PC-3 (cell line): ENCODE data around the gene FAM216A. TPM values are rescaled to one million over a fixed set of nuclear protein-coding genes. Genes with fewer than 3 reads are reported as not detected.

Experiments used
- ATAC-seq: fragments of 200-7000 bp; cut with Tn5 transposase; 2 replicates; pipeline ENCODE4 v1.9.1; 2020; ENCODE audit warnings: mild to moderate bottlenecking, moderate library complexity
- BruUV-seq: library from RNA; stranded (reverse); fragments of 400-500 nt; replicated peaks from 2 replicates; lab custom pipeline; 2021; lab: Mats Ljungman, UMichigan
- CTCF ChIA-PET: fragments of 300-600 bp; sonication (Branson Sonifier 250); formaldehyde crosslinking; loops from one replicate; lab custom pipeline; 2022; ENCODE audit warnings: antibody characterized with exemption; lab: Charles Lee
- POLR2A ChIA-PET: fragments of 300-600 bp; sonication (Branson Sonifier 250); formaldehyde crosslinking; loops from one replicate; lab custom pipeline; 2022; ENCODE audit warnings: antibody characterized with exemption; ENCODE audit not compliant: unreplicated experiment; lab: Charles Lee
- DNase-seq: peaks from one replicate; pipeline ENCODE4 v3.0.0-alpha.2; 2015
- H2AFZ ChIP-seq: fragments of 300-600 bp; sonication (generic); 2 replicates; pipeline ENCODE4 v1.6.0; 2016; ENCODE audit warnings: antibody characterized with exemption, low read length
- H3F3A ChIP-seq: fragments of 300-600 bp; sonication (generic); one replicate; pipeline ENCODE4 v1.6.0; 2017; ENCODE audit warnings: antibody characterized with exemption, low read length, control low read depth, mild to moderate bottlenecking; ENCODE audit not compliant: unreplicated experiment
- H3K27ac ChIP-seq: fragments of 300-600 bp; sonication (generic); 2 replicates; pipeline ENCODE4 v1.5.1; 2016; ENCODE audit warnings: mild to moderate bottlenecking, low read length
- H3K27me3 ChIP-seq: fragments of 300-600 bp; sonication (generic); 2 replicates; pipeline ENCODE4 v1.6.1; 2016; ENCODE audit warnings: low read length, mixed read lengths
- H3K36me3 ChIP-seq: fragments of 300-600 bp; sonication (generic); 2 replicates; pipeline ENCODE4 v1.6.1; 2016; ENCODE audit warnings: low read depth, mixed run types, low read length, mixed read lengths
- H3K4me1 ChIP-seq: fragments of 300-600 bp; sonication (generic); 2 replicates; pipeline ENCODE4 v1.5.1; 2016; ENCODE audit warnings: low read length; ENCODE audit not compliant: insufficient read depth
- H3K4me2 ChIP-seq: fragments of 300-600 bp; sonication (generic); 2 replicates; pipeline ENCODE4 v1.6.0; 2016; ENCODE audit warnings: low read length
- H3K4me3 ChIP-seq: fragments of 300-600 bp; sonication (generic); 2 replicates; pipeline ENCODE4 v1.5.1; 2016; ENCODE audit warnings: mild to moderate bottlenecking, low read length, mixed read lengths
- H3K79me2 ChIP-seq: fragments of 300-600 bp; sonication (generic); 2 replicates; pipeline ENCODE4 v1.6.1; 2017; ENCODE audit warnings: low read length, mixed read lengths
- H3K9ac ChIP-seq: fragments of 300-600 bp; sonication (generic); 2 replicates; pipeline ENCODE4 v1.6.0; 2016; ENCODE audit warnings: mild to moderate bottlenecking, low read length
- H3K9me2 ChIP-seq: fragments of 300-600 bp; sonication (generic); replicated peaks from 2 replicates; pipeline ENCODE4 v1.6.1; 2016; ENCODE audit warnings: mixed run types, low read length, mixed read lengths
- H3K9me3 ChIP-seq: fragments of 300-600 bp; sonication (generic); 2 replicates; pipeline ENCODE4 v1.6.1; 2016; ENCODE audit warnings: low read length, mixed read lengths
- H4K20me1 ChIP-seq: fragments of 300-600 bp; sonication (generic); 2 replicates; pipeline ENCODE4 v1.6.1; 2016; ENCODE audit warnings: low read length, mixed read lengths
- EZH2 ChIP-seq: fragments of 300-600 bp; sonication (generic); IDR thresholded peaks from one replicate; pipeline ENCODE4 v1.6.1; 2017; ENCODE audit warnings: antibody characterized with exemption, mild to moderate bottlenecking, low read length; ENCODE audit not compliant: unreplicated experiment
- EZH2phosphoT487 ChIP-seq: fragments of 300-600 bp; sonication (generic); IDR thresholded peaks from 2 replicates; pipeline ENCODE4 v1.6.1; 2018; ENCODE audit warnings: mild to moderate bottlenecking, antibody characterized with exemption, low read length, borderline replicate concordance
- intact Hi-C: fragments of 100-400 bp; cut with micrococcal nuclease; formaldehyde crosslinking; loops from 2 replicates; pipeline ENCODE4 v1.9.0; 2023
- total RNA-seq: library from RNA; depleted of rRNA; stranded (reverse); fragments of >200 nt; gene quantifications from 2 replicates; pipeline ENCODE4 v1.2.3, GENCODE V29; 2014
- TF ChIP-seq, protein P1 (sequence below): fragments of 300-600 bp; sonication (generic); conservative IDR thresholded peaks from 2 replicates; pipeline ENCODE4 v1.5.1; 2017; ENCODE audit warnings: antibody characterized with exemption, low read depth, mild to moderate bottlenecking, low read length

The FAM216A gene
- total RNA-seq, 1 experiment from 2014 or later = 27.8 TPM

DNA sequence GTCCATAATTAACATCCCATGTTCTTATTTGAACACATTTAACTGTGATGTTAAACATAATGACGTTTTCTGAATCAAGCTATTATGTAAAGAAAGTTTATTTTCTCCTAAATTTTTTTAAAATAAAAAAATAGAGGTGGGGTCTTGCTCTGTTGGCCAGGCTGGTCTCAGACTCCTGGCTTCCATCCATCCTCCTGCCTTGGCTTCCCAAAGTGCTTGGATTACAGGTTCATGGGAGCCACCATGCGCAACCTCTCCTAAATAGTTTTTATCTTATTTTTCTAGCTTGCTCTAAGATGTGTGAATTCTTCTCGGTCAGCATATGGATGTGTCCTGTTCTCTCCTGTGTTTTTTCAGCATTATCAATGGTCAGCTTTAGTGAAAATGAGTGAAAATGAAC, 36.7 kb downstream of the FAM216A start:
- no peak overlapping the region for H3K4me2 ChIP-seq
- intact Hi-C loops = no loop called here
- H3K36me3 ChIP-seq = no peaks in the 10 kb centered on the region
- no peak overlapping the region for H3K27ac ChIP-seq
- no peak overlapping the region for H2AFZ ChIP-seq
- TF ChIP-seq EZH2 (no peak), EZH2phosphoT487 (no peak)
- TF ChIP-seq, protein P1, sequence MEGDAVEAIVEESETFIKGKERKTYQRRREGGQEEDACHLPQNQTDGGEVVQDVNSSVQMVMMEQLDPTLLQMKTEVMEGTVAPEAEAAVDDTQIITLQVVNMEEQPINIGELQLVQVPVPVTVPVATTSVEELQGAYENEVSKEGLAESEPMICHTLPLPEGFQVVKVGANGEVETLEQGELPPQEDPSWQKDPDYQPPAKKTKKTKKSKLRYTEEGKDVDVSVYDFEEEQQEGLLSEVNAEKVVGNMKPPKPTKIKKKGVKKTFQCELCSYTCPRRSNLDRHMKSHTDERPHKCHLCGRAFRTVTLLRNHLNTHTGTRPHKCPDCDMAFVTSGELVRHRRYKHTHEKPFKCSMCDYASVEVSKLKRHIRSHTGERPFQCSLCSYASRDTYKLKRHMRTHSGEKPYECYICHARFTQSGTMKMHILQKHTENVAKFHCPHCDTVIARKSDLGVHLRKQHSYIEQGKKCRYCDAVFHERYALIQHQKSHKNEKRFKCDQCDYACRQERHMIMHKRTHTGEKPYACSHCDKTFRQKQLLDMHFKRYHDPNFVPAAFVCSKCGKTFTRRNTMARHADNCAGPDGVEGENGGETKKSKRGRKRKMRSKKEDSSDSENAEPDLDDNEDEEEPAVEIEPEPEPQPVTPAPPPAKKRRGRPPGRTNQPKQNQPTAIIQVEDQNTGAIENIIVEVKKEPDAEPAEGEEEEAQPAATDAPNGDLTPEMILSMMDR = no peak
- no peaks in the 10 kb centered on the region for H3K27me3 ChIP-seq
- H3K9ac ChIP-seq = no peak overlapping the region
- H3K79me2 ChIP-seq = peaks cover 15% of the 10 kb centered on the region
- DNase-seq (no peak), ATAC-seq (no peak)
- CTCF ChIA-PET = no interaction called here
- H3K9me3 ChIP-seq = no peaks in the 10 kb centered on the region
- peaks cover 7% of the 10 kb centered on the region for H3K4me1 ChIP-seq
- POLR2A ChIA-PET = no interaction called here
- no peaks in the 10 kb centered on the region for H4K20me1 ChIP-seq
- H3F3A ChIP-seq = no peaks in the 10 kb centered on the region
- H3K4me3 ChIP-seq = no peak overlapping the region
- no peaks in the 10 kb centered on the region for H3K9me2 ChIP-seq
- BruUV-seq = no TSS peak

DNA sequence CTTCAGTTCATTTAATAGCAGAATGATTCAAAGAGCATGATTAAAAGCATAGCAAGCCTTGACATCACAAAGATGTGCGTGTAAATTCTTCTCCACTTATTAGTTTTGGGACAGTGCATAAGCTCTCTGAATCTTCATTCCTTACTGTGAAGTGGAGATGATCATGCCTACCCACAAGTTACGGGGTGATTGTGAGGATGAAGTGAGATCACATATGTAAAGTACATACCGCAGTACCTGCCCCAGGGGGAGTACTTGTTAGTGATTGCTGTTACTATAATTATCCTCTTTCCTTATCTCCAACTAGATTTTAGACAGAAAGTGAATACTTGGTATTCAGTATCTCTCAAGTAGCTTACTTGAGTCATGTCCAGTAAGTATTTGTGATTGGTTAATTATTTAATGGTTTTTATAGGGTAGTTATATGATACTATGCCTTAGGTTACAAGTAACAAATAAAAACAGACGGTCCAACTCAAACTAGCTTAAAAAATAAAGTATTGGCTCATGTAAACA, 39.5 kb downstream of the FAM216A start:
- Histone ChIP-seq H3K36me3 (no peaks in the 10 kb centered on the region), H3K9ac (no peak overlapping the region), H3K79me2 (no peaks in the 10 kb centered on the region), H4K20me1 (no peaks in the 10 kb centered on the region), H3K4me1 (peaks cover 3% of the 10 kb centered on the region; the same call in 1 of the 2 replicates), H3K9me3 (no peaks in the 10 kb centered on the region), H2AFZ (no peak overlapping the region), H3K27me3 (no peaks in the 10 kb centered on the region), H3K4me2 (no peak overlapping the region), H3K4me3 (no peak overlapping the region), H3F3A (no peaks in the 10 kb centered on the region), H3K27ac (no peak overlapping the region), H3K9me2 (no peaks in the 10 kb centered on the region)
- no peak for DNase-seq
- intact Hi-C loops = no loop called here
- no peak for ATAC-seq
- POLR2A ChIA-PET = no interaction called here
- TF ChIP-seq EZH2phosphoT487 (no peak), EZH2 (no peak)
- TF ChIP-seq, protein P1 = no peak
- no TSS peak for BruUV-seq
- CTCF ChIA-PET = no interaction called here

DNA sequence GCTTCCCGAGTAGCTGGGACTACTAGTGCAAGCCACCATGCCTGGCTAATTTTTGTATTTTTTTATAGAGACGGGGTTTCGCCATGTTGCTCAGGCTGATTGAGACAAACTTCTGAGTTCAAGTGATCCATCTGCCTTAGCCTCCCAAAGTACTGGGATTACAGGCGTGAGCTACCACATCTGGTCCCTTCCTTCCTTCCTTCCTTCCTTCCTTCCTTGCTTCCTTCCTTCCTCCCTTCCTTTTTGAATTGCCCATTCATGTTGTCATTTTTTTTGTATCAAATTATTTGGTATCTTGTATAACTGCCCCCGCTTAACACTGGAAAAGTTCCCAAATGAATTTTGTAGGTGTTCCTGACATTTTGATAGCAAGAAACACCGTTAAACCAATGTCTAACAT, 45.2 kb downstream of the FAM216A start:
- no peaks in the 10 kb centered on the region for H3K9me2 ChIP-seq
- CTCF ChIA-PET = interaction anchor here (0.5 to 1.1 kb wide), 5 partner anchors 33 to 371 kb away, joined by 3 to 16 read pairs (median 4); partner anchors contain the start of genes FAM216A and GPN3

More for the DNA sequence above, 45.2 kb downstream of the FAM216A start:
- no TSS peak for BruUV-seq
- H3K4me2 ChIP-seq = no peak overlapping the region
- no peak overlapping the region for H3K9ac ChIP-seq
- no peak overlapping the region for H2AFZ ChIP-seq
- intact Hi-C loops = no loop called here
- no peaks in the 10 kb centered on the region for H3K79me2 ChIP-seq
- POLR2A ChIA-PET = no interaction called here
- H4K20me1 ChIP-seq = no peaks in the 10 kb centered on the region
- H3F3A ChIP-seq = no peaks in the 10 kb centered on the region
- no peaks in the 10 kb centered on the region for H3K27me3 ChIP-seq
- no peak for TF ChIP-seq EZH2
- H3K36me3 ChIP-seq = no peaks in the 10 kb centered on the region
- no peak for DNase-seq
- no peak overlapping the region for H3K4me3 ChIP-seq
- ATAC-seq = no peak
- H3K9me3 ChIP-seq = no peaks in the 10 kb centered on the region
- H3K4me1 ChIP-seq = peaks cover 5% of the 10 kb centered on the region; the same call in 1 of the 2 replicates
- no peak overlapping the region for H3K27ac ChIP-seq
